ENCODE data around the gene ZNF333. TPM values are rescaled to one million over a fixed set of nuclear protein-coding genes. Genes with fewer than 3 reads are reported as not detected.

ZNF333 gene
- total and polyA plus RNA-seq, 4 donors: 22.8 to 44.0 (median 24.7) TPM

GRCh38 chr19:14669940-14670339 lies 19.9 kb upstream of the ZNF333 start:
- 65% methylated on average over 2 of the region's 3 CpGs for WGBS (ENCODE audit: insufficient coverage)

GRCh38 chr19:14670408-14670807 lies 19.4 kb upstream of the ZNF333 start:
- WGBS (ENCODE audit: insufficient coverage): 71% methylated on average over 2 of the region's 2 CpGs
- Histone ChIP-seq H3K27ac (ENCODE audit: low read depth, low read length) (no peak overlapping the region), H3K27me3 (ENCODE audit: control insufficient read depth, insufficient read depth, low read length) (peaks cover 12% of the 10 kb centered on the region), H3K9me3 (ENCODE audit: control insufficient read depth, insufficient read depth, low read length) (no peaks in the 10 kb centered on the region), H3K4me1 (ENCODE audit: control insufficient read depth, insufficient read depth, low read length) (no peaks in the 10 kb centered on the region), H3K4me3 (ENCODE audit: low read depth, low read length) (no peak overlapping the region), H3K36me3 (ENCODE audit: control insufficient read depth, insufficient read depth, low read length) (no peaks in the 10 kb centered on the region)
- DNase-seq (ENCODE audit: low read depth in 4 of 6, low spot score in 6 of 6): no peak

More at GRCh38 chr19:14669940-14670339, 19.9 kb upstream of the ZNF333 start:
- DNase-seq (ENCODE audit: low read depth in 4 of 6, low spot score in 6 of 6): no peak
- no peaks in the 10 kb centered on the region for H3K4me1 ChIP-seq (ENCODE audit: control insufficient read depth, insufficient read depth, low read length)
- H3K9me3 ChIP-seq (ENCODE audit: control insufficient read depth, insufficient read depth, low read length): no peaks in the 10 kb centered on the region
- H3K27ac ChIP-seq (ENCODE audit: low read depth, low read length): no peak overlapping the region
- H3K36me3 ChIP-seq (ENCODE audit: control insufficient read depth, insufficient read depth, low read length): no peaks in the 10 kb centered on the region
- H3K4me3 ChIP-seq (ENCODE audit: low read depth, low read length): no peak overlapping the region
- peaks cover 12% of the 10 kb centered on the region for H3K27me3 ChIP-seq (ENCODE audit: control insufficient read depth, insufficient read depth, low read length)

DNA sequence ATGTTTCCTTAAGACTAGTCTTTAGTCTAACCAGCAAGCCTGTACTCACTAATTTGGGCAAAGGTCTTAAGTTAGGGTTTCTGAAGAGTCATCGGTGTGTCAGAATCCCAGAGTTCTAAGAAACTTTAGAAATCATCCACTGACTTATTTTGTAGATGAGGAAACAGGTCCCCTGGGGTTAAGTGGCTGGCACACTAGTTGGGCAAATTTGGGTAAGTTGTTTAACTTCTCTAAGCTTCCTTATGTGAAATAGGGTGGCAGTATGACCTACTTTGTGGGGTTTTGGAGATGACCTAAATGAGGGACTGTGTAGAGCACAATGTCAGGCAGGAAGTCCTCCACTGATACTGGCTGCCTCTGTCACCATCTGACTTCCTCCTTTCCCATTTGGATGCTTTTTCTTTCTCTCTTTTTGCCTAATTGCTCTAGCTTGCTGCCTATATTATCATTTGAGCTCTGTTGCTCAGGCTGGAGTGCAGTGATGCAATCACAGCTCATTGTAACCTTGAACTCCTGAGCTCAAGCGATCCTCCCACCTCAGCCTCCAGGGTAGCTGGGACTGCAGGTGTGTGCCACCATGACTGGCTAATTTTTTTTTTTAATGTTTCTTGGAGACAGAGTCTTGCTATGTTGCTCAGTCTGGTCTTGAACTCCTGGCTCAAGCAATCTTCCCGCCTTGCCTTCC lies 17.5 kb upstream of the ZNF333 start:
- no CpG with 5 or more reads among the region's 3 CpGs for WGBS (ENCODE audit: insufficient coverage)
- H3K27me3 ChIP-seq (ENCODE audit: control insufficient read depth, insufficient read depth, low read length): peaks cover 14% of the 10 kb centered on the region
- no peaks in the 10 kb centered on the region for H3K9me3 ChIP-seq (ENCODE audit: control insufficient read depth, insufficient read depth, low read length)
- no peak overlapping the region for H3K4me3 ChIP-seq (ENCODE audit: low read depth, low read length)
- DNase-seq (ENCODE audit: low read depth in 4 of 6, low spot score in 6 of 6): no peak
- H3K4me1 ChIP-seq (ENCODE audit: control insufficient read depth, insufficient read depth, low read length): no peaks in the 10 kb centered on the region
- H3K27ac ChIP-seq (ENCODE audit: low read depth, low read length): no peak overlapping the region
- H3K36me3 ChIP-seq (ENCODE audit: control insufficient read depth, insufficient read depth, low read length): no peaks in the 10 kb centered on the region

DNA sequence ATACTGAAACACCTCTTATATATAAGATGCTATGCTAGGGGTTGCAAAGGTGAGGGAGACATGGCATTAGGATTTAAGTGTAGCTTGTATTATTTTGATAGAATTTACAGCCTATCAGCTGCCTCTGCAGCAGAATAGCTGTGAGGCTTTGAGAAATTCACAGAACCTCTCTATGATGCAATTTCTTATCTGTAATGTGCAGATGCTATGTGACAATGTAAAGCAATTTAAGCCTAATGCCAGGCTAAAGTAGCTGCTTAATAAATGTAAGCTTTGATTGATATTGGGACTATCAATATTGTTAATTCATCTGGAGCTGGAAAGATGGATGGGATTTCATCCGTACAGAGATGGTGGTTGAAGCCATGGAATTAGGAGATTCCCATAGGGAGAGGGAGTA lies 16.8 kb upstream of the ZNF333 start:
- 63% methylated on average over 1 of the region's 1 CpG for WGBS (ENCODE audit: insufficient coverage)
- Histone ChIP-seq H3K27ac (ENCODE audit: low read depth, low read length) (no peak overlapping the region), H3K36me3 (ENCODE audit: control insufficient read depth, insufficient read depth, low read length) (no peaks in the 10 kb centered on the region), H3K4me3 (ENCODE audit: low read depth, low read length) (no peak overlapping the region), H3K4me1 (ENCODE audit: control insufficient read depth, insufficient read depth, low read length) (no peaks in the 10 kb centered on the region), H3K27me3 (ENCODE audit: control insufficient read depth, insufficient read depth, low read length) (peaks cover 14% of the 10 kb centered on the region), H3K9me3 (ENCODE audit: control insufficient read depth, insufficient read depth, low read length) (no peaks in the 10 kb centered on the region)
- DNase-seq (ENCODE audit: low read depth in 4 of 6, low spot score in 6 of 6): no peak

DNA sequence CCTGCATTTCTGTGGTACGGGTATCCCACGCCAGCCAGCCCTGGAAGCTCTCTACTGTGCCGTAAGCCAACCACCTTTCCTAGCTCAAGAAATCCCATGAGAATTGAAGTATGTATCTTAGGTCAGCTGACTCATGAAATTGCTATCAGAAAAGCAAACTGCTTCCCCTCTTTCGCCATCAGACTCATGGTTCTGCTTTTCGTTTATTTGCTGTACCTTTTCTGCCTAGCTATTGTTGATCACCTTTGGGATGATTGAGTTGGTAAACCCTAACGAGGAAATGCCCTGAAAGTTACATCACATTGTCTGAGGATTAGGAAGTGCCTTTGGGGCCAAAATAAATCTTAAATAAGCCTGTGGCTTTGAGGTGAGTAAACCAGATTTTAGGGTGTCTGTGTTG lies 15.1 kb upstream of the ZNF333 start, which contains the start of gene ADGRE3:
ADGRE3 (minus strand) TSS at position 81 of the 400 bp plus-strand sequence; CDS start at position 7, 74 bp downstream.
- Histone ChIP-seq H3K27me3 (ENCODE audit: control insufficient read depth, insufficient read depth, low read length) (peaks cover 16% of the 10 kb centered on the region), H3K4me3 (ENCODE audit: low read depth, low read length) (no peak within 1 kb of the TSS), H3K9me3 (ENCODE audit: control insufficient read depth, insufficient read depth, low read length) (no peaks in the 10 kb centered on the region), H3K36me3 (ENCODE audit: control insufficient read depth, insufficient read depth, low read length) (no peaks in the 10 kb centered on the region), H3K27ac (ENCODE audit: low read depth, low read length) (no peak within 1 kb of the TSS), H3K4me1 (ENCODE audit: control insufficient read depth, insufficient read depth, low read length) (no peaks in the 10 kb centered on the region)
- DNase-seq (ENCODE audit: low read depth in 4 of 6, low spot score in 6 of 6): no peak
- WGBS (ENCODE audit: insufficient coverage): 80% methylated on average over 4 of the region's 6 CpGs

DNA sequence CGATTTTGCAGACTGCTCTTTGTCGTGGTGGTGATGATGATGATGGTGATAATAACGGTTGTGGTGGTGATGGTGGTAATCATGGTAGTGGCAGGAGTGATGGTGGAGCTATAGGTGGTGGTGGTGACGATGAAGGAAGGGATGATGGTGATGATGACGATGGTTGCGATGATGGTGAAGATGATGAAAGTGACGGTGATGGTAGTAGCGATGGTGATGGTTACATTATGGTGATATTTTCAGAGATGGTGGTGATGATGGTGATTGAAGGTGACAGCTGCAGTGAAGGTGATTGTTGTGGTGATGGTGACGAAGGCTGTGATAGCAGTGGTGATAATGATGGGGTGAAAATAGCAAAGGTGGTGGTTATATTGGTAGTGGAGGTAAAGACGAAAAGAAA lies 13.1 kb upstream of the ZNF333 start:
- Histone ChIP-seq H3K27ac (ENCODE audit: low read depth, low read length) (no peak overlapping the region), H3K4me3 (ENCODE audit: low read depth, low read length) (no peak overlapping the region), H3K4me1 (ENCODE audit: control insufficient read depth, insufficient read depth, low read length) (no peaks in the 10 kb centered on the region), H3K36me3 (ENCODE audit: control insufficient read depth, insufficient read depth, low read length) (no peaks in the 10 kb centered on the region), H3K9me3 (ENCODE audit: control insufficient read depth, insufficient read depth, low read length) (no peaks in the 10 kb centered on the region), H3K27me3 (ENCODE audit: control insufficient read depth, insufficient read depth, low read length) (peaks cover 13% of the 10 kb centered on the region)
- 93% methylated on average over 9 of the region's 10 CpGs for WGBS (ENCODE audit: insufficient coverage)
- DNase-seq (ENCODE audit: low read depth in 4 of 6, low spot score in 6 of 6): no peak

GRCh38 chr19:14677464-14677863 lies 12.4 kb upstream of the ZNF333 start:
- H3K36me3 ChIP-seq (ENCODE audit: control insufficient read depth, insufficient read depth, low read length): no peaks in the 10 kb centered on the region
- H3K27ac ChIP-seq (ENCODE audit: low read depth, low read length): no peak overlapping the region
- H3K9me3 ChIP-seq (ENCODE audit: control insufficient read depth, insufficient read depth, low read length): no peaks in the 10 kb centered on the region
- DNase-seq (ENCODE audit: low read depth in 4 of 6, low spot score in 6 of 6): no peak
- H3K27me3 ChIP-seq (ENCODE audit: control insufficient read depth, insufficient read depth, low read length): peaks cover 13% of the 10 kb centered on the region
- no peak overlapping the region for H3K4me3 ChIP-seq (ENCODE audit: low read depth, low read length)
- no peaks in the 10 kb centered on the region for H3K4me1 ChIP-seq (ENCODE audit: control insufficient read depth, insufficient read depth, low read length)
- WGBS (ENCODE audit: insufficient coverage): 94% methylated on average over 3 of the region's 6 CpGs

GRCh38 chr19:14678199-14678598 lies 11.6 kb upstream of the ZNF333 start:
- WGBS (ENCODE audit: insufficient coverage): 81% methylated on average over 9 of the region's 9 CpGs
- no peaks in the 10 kb centered on the region for H3K4me1 ChIP-seq (ENCODE audit: control insufficient read depth, insufficient read depth, low read length)
- peaks cover 10% of the 10 kb centered on the region for H3K27me3 ChIP-seq (ENCODE audit: control insufficient read depth, insufficient read depth, low read length)
- H3K27ac ChIP-seq (ENCODE audit: low read depth, low read length): no peak overlapping the region
- H3K36me3 ChIP-seq (ENCODE audit: control insufficient read depth, insufficient read depth, low read length): no peaks in the 10 kb centered on the region
- no peaks in the 10 kb centered on the region for H3K9me3 ChIP-seq (ENCODE audit: control insufficient read depth, insufficient read depth, low read length)
- no peak overlapping the region for H3K4me3 ChIP-seq (ENCODE audit: low read depth, low read length)
- no peak for DNase-seq (ENCODE audit: low read depth in 4 of 6, low spot score in 6 of 6)

DNA sequence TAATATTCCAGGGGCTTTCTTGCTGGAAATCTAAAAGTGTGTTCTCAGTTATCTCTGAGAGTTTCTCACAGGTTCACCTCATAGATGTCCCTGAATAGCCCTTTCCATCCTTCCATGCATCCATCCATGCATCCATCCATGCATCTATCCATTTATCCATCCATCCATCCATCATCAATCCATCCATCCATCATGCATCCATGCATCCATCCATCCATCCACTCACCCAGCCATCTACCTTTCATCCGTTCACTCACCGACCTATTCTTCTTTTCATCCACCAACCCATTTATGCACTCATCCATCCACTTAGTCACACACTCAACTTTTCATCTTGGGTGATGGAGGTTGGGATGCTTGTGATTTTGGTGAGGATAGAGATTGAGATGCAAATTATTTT lies 7.8 kb upstream of the ZNF333 start:
- no CpG with 5 or more reads among the region's 2 CpGs for WGBS (ENCODE audit: insufficient coverage)
- no peaks in the 10 kb centered on the region for H3K4me1 ChIP-seq (ENCODE audit: control insufficient read depth, insufficient read depth, low read length)
- peaks cover 4% of the 10 kb centered on the region for H3K27me3 ChIP-seq (ENCODE audit: control insufficient read depth, insufficient read depth, low read length)
- DNase-seq (ENCODE audit: low read depth in 4 of 6, low spot score in 6 of 6): no peak
- no peaks in the 10 kb centered on the region for H3K9me3 ChIP-seq (ENCODE audit: control insufficient read depth, insufficient read depth, low read length)
- H3K4me3 ChIP-seq (ENCODE audit: low read depth, low read length): no peak overlapping the region
- no peaks in the 10 kb centered on the region for H3K36me3 ChIP-seq (ENCODE audit: control insufficient read depth, insufficient read depth, low read length)
- H3K27ac ChIP-seq (ENCODE audit: low read depth, low read length): no peak overlapping the region

DNA sequence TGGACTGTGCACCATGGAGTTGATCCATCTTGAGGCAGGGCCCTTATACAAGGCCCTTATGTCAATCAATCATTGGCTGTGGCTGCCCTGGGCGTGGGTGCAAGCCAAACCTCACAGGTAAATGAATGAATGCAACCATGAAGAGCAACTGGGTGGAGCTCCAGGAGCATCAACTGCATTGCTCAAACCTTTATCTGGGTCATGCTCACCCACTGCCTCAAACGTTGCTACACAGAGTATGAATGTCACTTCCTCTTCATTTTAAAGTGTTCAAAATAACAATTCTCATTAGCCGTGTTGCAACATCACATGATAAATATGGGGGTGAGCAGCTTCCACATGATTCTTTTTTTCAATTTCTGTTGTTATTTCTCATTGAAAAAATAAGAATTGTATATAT lies 6.4 kb upstream of the ZNF333 start:
- Histone ChIP-seq H3K27ac (ENCODE audit: low read depth, low read length) (no peak overlapping the region), H3K36me3 (ENCODE audit: control insufficient read depth, insufficient read depth, low read length) (no peaks in the 10 kb centered on the region), H3K4me3 (ENCODE audit: low read depth, low read length) (no peak overlapping the region), H3K9me3 (ENCODE audit: control insufficient read depth, insufficient read depth, low read length) (no peaks in the 10 kb centered on the region), H3K4me1 (ENCODE audit: control insufficient read depth, insufficient read depth, low read length) (no peaks in the 10 kb centered on the region), H3K27me3 (ENCODE audit: control insufficient read depth, insufficient read depth, low read length) (peaks cover 3% of the 10 kb centered on the region)
- DNase-seq (ENCODE audit: low read depth in 4 of 6, low spot score in 6 of 6): no peak
- 59% methylated on average over 1 of the region's 3 CpGs for WGBS (ENCODE audit: insufficient coverage)

Measured in spinal cord (tissue), 10 donors.